Activated gamma-delta T cell treated with Interleukin-2 at 50 U/mL for 16 hours (primary cell): Measurements from ENCODE around the gene ROR2.

ENCODE experiments used
- DNase-seq: peaks from one replicate; pipeline ENCODE4 v3.0.0-alpha.2; 2020

Gene ROR2

GRCh38 chr9:91603932-91604331 lies 346.1 kb downstream of the ROR2 start:
- DNase-seq: no peak

- DNase-seq: no peak
Measured at GRCh38 chr9:91599564-91599963, 350.5 kb downstream of the ROR2 start.

- no peak for DNase-seq
Measured at GRCh38 chr9:91591627-91592026, 358.4 kb downstream of the ROR2 start.

GRCh38 chr9:91589101-91589553 lies 360.9 kb downstream of the ROR2 start:
- DNase-seq: no peak

GRCh38 chr9:91586282-91586681 lies 363.7 kb downstream of the ROR2 start:
- no peak for DNase-seq

GRCh38 chr9:91583966-91584365 lies 366.1 kb downstream of the ROR2 start:
- no peak for DNase-seq

- DNase-seq: no peak
Measured at GRCh38 chr9:91583161-91583875, 366.7 kb downstream of the ROR2 start.

- DNase-seq: no peak
Measured at GRCh38 chr9:91582181-91582580, 367.8 kb downstream of the ROR2 start.

- DNase-seq: no peak
Measured at GRCh38 chr9:91580136-91580535, 369.9 kb downstream of the ROR2 start.

GRCh38 chr9:91578911-91579310 lies 371.1 kb downstream of the ROR2 start:
- no peak for DNase-seq

GRCh38 chr9:91577633-91578061 lies 372.4 kb downstream of the ROR2 start:
- DNase-seq: no peak

GRCh38 chr9:91572811-91573210 lies 377.2 kb downstream of the ROR2 start:
- DNase-seq: no peak

- DNase-seq: no peak
Measured at GRCh38 chr9:91572044-91572443, 378.0 kb downstream of the ROR2 start.

- DNase-seq: no peak
Measured at GRCh38 chr9:91571036-91571435, 379.0 kb downstream of the ROR2 start.

GRCh38 chr9:91567642-91568274 lies 382.3 kb downstream of the ROR2 start:
- no peak for DNase-seq

GRCh38 chr9:91564081-91564670 lies 385.9 kb downstream of the ROR2 start:
- no peak for DNase-seq

GRCh38 chr9:91562416-91562815 lies 387.6 kb downstream of the ROR2 start:
- no peak for DNase-seq

GRCh38 chr9:91560301-91560700 lies 389.7 kb downstream of the ROR2 start:
- no peak for DNase-seq

- DNase-seq: no peak
Measured at GRCh38 chr9:91558879-91559278, 391.1 kb downstream of the ROR2 start.

GRCh38 chr9:91558395-91558794 lies 391.6 kb downstream of the ROR2 start:
- DNase-seq: no peak

- no peak for DNase-seq
Measured at GRCh38 chr9:91557327-91557726, 392.7 kb downstream of the ROR2 start.

- no peak for DNase-seq
Measured at GRCh38 chr9:91555132-91555531, 394.9 kb downstream of the ROR2 start.

- DNase-seq: no peak
Measured at GRCh38 chr9:91549177-91549576, 400.9 kb downstream of the ROR2 start.

- DNase-seq: no peak
Measured at GRCh38 chr9:91547081-91547480, 402.9 kb downstream of the ROR2 start.
